ENCODE results near the gene LMX1A. TPM values are rescaled to one million over a fixed set of nuclear protein-coding genes. Genes with fewer than 3 reads are reported as not detected.

LMX1A gene
- total RNA-seq, 2 experiments from 2014 or later: not detected

DNA sequence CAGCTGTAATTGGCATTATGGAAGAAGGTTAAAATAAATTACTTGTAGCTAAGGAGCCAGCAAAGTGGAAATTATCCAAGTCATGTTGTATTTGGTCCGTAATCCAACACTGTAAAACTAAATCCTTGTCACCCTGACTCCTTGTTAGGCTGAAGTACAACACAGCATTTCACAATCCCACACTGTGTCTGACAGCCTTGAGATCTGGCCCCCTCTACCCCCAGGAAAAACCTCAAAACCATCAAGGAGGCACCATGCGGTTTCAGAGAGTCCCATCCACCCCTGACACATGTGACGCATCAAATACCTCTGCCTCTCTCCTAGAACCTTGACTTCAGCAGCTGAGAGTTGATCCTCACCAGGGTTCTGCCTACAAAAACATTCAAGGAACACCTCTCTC is 41.0 kb downstream of the LMX1A start:
- no peak overlapping the region for H3K27ac ChIP-seq (ENCODE audit: low read depth in 1 of 2, low read length in 2 of 2)
- H3K27me3 ChIP-seq (ENCODE audit: control insufficient read depth in 1 of 2, insufficient read depth in 2 of 2, low read length in 2 of 2): peaks cover 19 to 32% of the 10 kb centered on the region in 2 experiments
- Mint-ChIP-seq H3K27ac (no peak overlapping the region), H3K4me1 (ENCODE audit: low read depth) (no peaks in the 10 kb centered on the region), H3K4me3 (no peak overlapping the region), H3K27me3 (peaks cover 52% of the 10 kb centered on the region), H3K36me3 (ENCODE audit: low read depth) (no peaks in the 10 kb centered on the region), H3K9me3 (no peaks in the 10 kb centered on the region)
- POLR2A ChIA-PET: no interaction called here
- H3K4me1 ChIP-seq (ENCODE audit: insufficient read depth, low read length): no peaks in the 10 kb centered on the region
- no peak for DNase-seq
- intact Hi-C loops (cut with DNase I, micrococcal nuclease): no loop called here
- ATAC-seq (ENCODE audit: poor library complexity): no peak
- H3K4me3 ChIP-seq (ENCODE audit: low read length): no peak overlapping the region
- H3K9me3 ChIP-seq (ENCODE audit: control insufficient read depth in 1 of 2, insufficient read depth in 1 of 2, low read length in 2 of 2): peaks cover 0 to 13% of the 10 kb centered on the region in 2 experiments
- TF ChIP-seq, protein P1, sequence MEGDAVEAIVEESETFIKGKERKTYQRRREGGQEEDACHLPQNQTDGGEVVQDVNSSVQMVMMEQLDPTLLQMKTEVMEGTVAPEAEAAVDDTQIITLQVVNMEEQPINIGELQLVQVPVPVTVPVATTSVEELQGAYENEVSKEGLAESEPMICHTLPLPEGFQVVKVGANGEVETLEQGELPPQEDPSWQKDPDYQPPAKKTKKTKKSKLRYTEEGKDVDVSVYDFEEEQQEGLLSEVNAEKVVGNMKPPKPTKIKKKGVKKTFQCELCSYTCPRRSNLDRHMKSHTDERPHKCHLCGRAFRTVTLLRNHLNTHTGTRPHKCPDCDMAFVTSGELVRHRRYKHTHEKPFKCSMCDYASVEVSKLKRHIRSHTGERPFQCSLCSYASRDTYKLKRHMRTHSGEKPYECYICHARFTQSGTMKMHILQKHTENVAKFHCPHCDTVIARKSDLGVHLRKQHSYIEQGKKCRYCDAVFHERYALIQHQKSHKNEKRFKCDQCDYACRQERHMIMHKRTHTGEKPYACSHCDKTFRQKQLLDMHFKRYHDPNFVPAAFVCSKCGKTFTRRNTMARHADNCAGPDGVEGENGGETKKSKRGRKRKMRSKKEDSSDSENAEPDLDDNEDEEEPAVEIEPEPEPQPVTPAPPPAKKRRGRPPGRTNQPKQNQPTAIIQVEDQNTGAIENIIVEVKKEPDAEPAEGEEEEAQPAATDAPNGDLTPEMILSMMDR (IDR thresholded peaks at IDR 0.05): no peak
- no peaks in the 10 kb centered on the region for H3K36me3 ChIP-seq (ENCODE audit: insufficient read depth, low read length)
- CTCF ChIA-PET: no interaction called here

GRCh38 chr1:165313903-165314302 is 42.6 kb downstream of the LMX1A start:
- CTCF ChIA-PET: no interaction called here
- Histone ChIP-seq H3K4me3 (ENCODE audit: low read length) (no peak overlapping the region), H3K4me1 (ENCODE audit: insufficient read depth, low read length) (no peaks in the 10 kb centered on the region), H3K9me3 (ENCODE audit: control insufficient read depth in 1 of 2, insufficient read depth in 1 of 2, low read length in 2 of 2) (peaks cover 0 to 13% of the 10 kb centered on the region in 2 experiments), H3K27me3 (ENCODE audit: control insufficient read depth in 1 of 2, insufficient read depth in 2 of 2, low read length in 2 of 2) (peaks cover 19 to 32% of the 10 kb centered on the region in 2 experiments), H3K27ac (ENCODE audit: low read depth in 1 of 2, low read length in 2 of 2) (no peak overlapping the region), H3K36me3 (ENCODE audit: insufficient read depth, low read length) (no peaks in the 10 kb centered on the region)
- no peaks in the 10 kb centered on the region for H3K4me1 Mint-ChIP-seq (ENCODE audit: low read depth)
- no peak overlapping the region for H3K27ac Mint-ChIP-seq
- H3K27me3 Mint-ChIP-seq: peaks cover 51% of the 10 kb centered on the region
- POLR2A ChIA-PET: no interaction called here
- ATAC-seq (ENCODE audit: poor library complexity) (no peak), DNase-seq (no peak)
- no peak overlapping the region for H3K4me3 Mint-ChIP-seq
- H3K36me3 Mint-ChIP-seq (ENCODE audit: low read depth): no peaks in the 10 kb centered on the region
- TF ChIP-seq, protein P1 (IDR thresholded peaks at IDR 0.05): no peak
- intact Hi-C loops (cut with DNase I, micrococcal nuclease): no loop called here
- no peaks in the 10 kb centered on the region for H3K9me3 Mint-ChIP-seq

- peaks cover 43% of the 10 kb centered on the region for H3K27me3 Mint-ChIP-seq
- H3K4me3 Mint-ChIP-seq: no peak overlapping the region
- no peak overlapping the region for H3K27ac Mint-ChIP-seq
- no peaks in the 10 kb centered on the region for H3K36me3 Mint-ChIP-seq (ENCODE audit: low read depth)
- no peaks in the 10 kb centered on the region for H3K4me1 Mint-ChIP-seq (ENCODE audit: low read depth)
- Histone ChIP-seq H3K9me3 (ENCODE audit: control insufficient read depth in 1 of 2, insufficient read depth in 1 of 2, low read length in 2 of 2) (peaks cover 0 to 13% of the 10 kb centered on the region in 2 experiments), H3K4me1 (ENCODE audit: insufficient read depth, low read length) (no peaks in the 10 kb centered on the region), H3K4me3 (ENCODE audit: low read length) (no peak overlapping the region), H3K27me3 (ENCODE audit: control insufficient read depth in 1 of 2, insufficient read depth in 2 of 2, low read length in 2 of 2) (peaks cover 15 to 29% of the 10 kb centered on the region in 2 experiments), H3K36me3 (ENCODE audit: insufficient read depth, low read length) (no peaks in the 10 kb centered on the region), H3K27ac (ENCODE audit: low read depth in 1 of 2, low read length in 2 of 2) (no peak overlapping the region)
- no peak for DNase-seq
- ChIA-PET POLR2A (no interaction called here), CTCF (no interaction called here)
- no peaks in the 10 kb centered on the region for H3K9me3 Mint-ChIP-seq
- TF ChIP-seq, protein P1 (IDR thresholded peaks at IDR 0.05): no peak
- ATAC-seq (ENCODE audit: poor library complexity): no peak
- intact Hi-C loops (cut with DNase I, micrococcal nuclease): no loop called here
These were observed 43.9 kb downstream of the LMX1A start for GRCh38 chr1:165312591-165312990.
